UCSD-AML1 (cell line): ENCODE measurements around the gene NME7.

Experiments
- DNase-seq: peaks from one replicate; lab custom pipeline; 2025; ENCODE audit not compliant: unreplicated experiment; lab: John Stamatoyannopoulos, UW

NME7 gene

DNA sequence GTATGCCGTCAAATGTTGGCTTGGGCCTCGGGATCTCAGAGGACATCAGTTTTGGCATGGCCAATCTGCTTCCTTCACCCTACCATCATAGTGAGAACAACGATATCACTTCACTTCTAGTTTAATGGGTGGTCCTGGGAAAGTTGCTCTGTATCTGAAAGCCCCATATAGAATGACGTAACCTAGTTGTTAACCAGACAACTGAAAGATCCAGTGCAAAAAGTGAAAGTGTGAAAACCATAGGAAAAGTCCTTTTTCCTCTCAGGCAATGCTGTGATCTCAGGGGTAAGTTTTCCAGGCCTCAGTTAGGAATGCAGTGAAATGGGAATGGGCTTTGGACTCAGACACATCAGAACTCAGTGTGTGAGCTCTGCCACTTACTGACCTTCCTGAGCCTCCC lies 279.7 kb downstream of the NME7 start:
- DNase-seq, result no peak

- no peak for DNase-seq
These were observed 280.8 kb downstream of the NME7 start for GRCh38 chr1:169086603-169087455.

DNA sequence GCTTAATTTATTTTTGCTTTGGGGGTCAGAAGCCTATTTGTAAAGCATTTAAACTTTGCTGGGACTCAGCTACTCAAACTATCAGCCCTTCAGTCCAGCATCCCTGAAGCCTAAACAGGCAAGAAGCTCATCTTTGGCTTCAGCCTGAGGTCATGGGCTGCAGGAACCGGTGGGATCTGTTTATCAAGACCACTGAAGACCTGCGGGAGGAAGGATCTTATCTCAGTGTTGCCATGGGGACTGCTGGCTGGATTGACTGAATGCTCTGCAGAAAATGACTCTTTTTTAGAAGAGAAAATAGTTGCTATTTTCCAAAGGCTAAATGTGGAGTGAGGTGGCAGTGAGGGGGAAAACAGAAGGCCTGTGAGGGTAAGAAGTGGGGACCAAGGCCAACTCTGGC lies 281.7 kb downstream of the NME7 start:
- DNase-seq, result no peak
